GM23338 (cell line): ENCODE measurements around the gene ZNF536. TPM values are rescaled to one million over a fixed set of nuclear protein-coding genes. Genes with fewer than 3 reads are reported as not detected.

Source experiments
- ATAC-seq: fragments of 200-7000 bp; cut with Tn5 transposase; 3 replicates; pipeline ENCODE4 v1.9.1; 2020
- DNase-seq: peaks from one replicate; pipeline ENCODE4 v3.0.0-alpha.2; 2015; ENCODE audit warnings: low spot score
- H2AFZ ChIP-seq: fragments of 200-600 bp; sonication (generic); 2 replicates; pipeline ENCODE4 v1.8.0; 2016; ENCODE audit warnings: antibody characterized with exemption, mild to moderate bottlenecking, moderate library complexity
- H3F3A ChIP-seq: fragments of 200-600 bp; sonication (generic); replicated peaks from 2 replicates; pipeline ENCODE4 v1.8.0; 2017; ENCODE audit warnings: antibody characterized with exemption, mixed run types, low read depth
- H3K27ac ChIP-seq: fragments of 200-600 bp; sonication (generic); 2 replicates; pipeline ENCODE4 v1.6.1; 2016; ENCODE audit warnings: low read depth
- H3K27me3 ChIP-seq: fragments of 200-600 bp; sonication (generic); 2 replicates; pipeline ENCODE4 v1.8.0; 2016; ENCODE audit warnings: mild to moderate bottlenecking, mixed run types, moderate library complexity; ENCODE audit not compliant: insufficient read depth
- H3K36me3 ChIP-seq: fragments of 200-600 bp; sonication (generic); 2 replicates; pipeline ENCODE4 v1.8.0; 2016; ENCODE audit warnings: mild to moderate bottlenecking; ENCODE audit not compliant: insufficient read depth
- H3K4me1 ChIP-seq: fragments of 200-600 bp; sonication (generic); 2 replicates; pipeline ENCODE4 v1.8.0; 2016; ENCODE audit warnings: mild to moderate bottlenecking, moderate library complexity; ENCODE audit not compliant: insufficient read depth
- H3K4me2 ChIP-seq: fragments of 200-600 bp; sonication (generic); 2 replicates; pipeline ENCODE4 v1.7.1; 2017; ENCODE audit warnings: mixed run types
- H3K4me3 ChIP-seq: fragments of 200-600 bp; sonication (generic); 2 replicates; pipeline ENCODE4 v1.6.1; 2016; ENCODE audit warnings: mixed run types
- H3K79me2 ChIP-seq: fragments of 200-600 bp; sonication (generic); replicated peaks from 2 replicates; pipeline ENCODE4 v1.8.0; 2017; ENCODE audit warnings: mild to moderate bottlenecking; ENCODE audit not compliant: insufficient read depth
- H3K9me2 ChIP-seq: fragments of 200-600 bp; sonication (generic); 2 replicates; pipeline ENCODE4 v1.8.0; 2017; ENCODE audit not compliant: insufficient read depth
- H4K20me1 ChIP-seq: fragments of 200-600 bp; sonication (generic); replicated peaks from 2 replicates; pipeline ENCODE4 v1.8.0; 2017; ENCODE audit warnings: mild to moderate bottlenecking; ENCODE audit not compliant: insufficient read depth
- H3K27ac Mint-ChIP-seq: 2 replicates; pipeline ENCODE4 v1.8.0; 2020; ENCODE audit warnings: inconsistent platforms, mild to moderate bottlenecking, moderate library complexity, mixed read lengths
- H3K27me3 Mint-ChIP-seq: 3 replicates; pipeline ENCODE4 v1.8.0; 2022; ENCODE audit warnings: low read depth, mild to moderate bottlenecking, moderate library complexity, mixed read lengths, inconsistent platforms; ENCODE audit not compliant: insufficient read depth, poor library complexity
- H3K36me3 Mint-ChIP-seq: 3 replicates; pipeline ENCODE4 v1.8.0; 2021; ENCODE audit warnings: low read depth, mild to moderate bottlenecking, inconsistent platforms, moderate library complexity, mixed read lengths
- H3K4me1 Mint-ChIP-seq: 3 replicates; pipeline ENCODE4 v1.8.0; 2020; ENCODE audit warnings: mild to moderate bottlenecking, inconsistent platforms, mixed read lengths
- H3K4me3 Mint-ChIP-seq: 3 replicates; pipeline ENCODE4 v1.8.0; 2021; ENCODE audit warnings: moderate library complexity, mild to moderate bottlenecking, inconsistent platforms, mixed read lengths
- H3K9me3 Mint-ChIP-seq: 3 replicates; pipeline ENCODE4 v1.8.0; 2020; ENCODE audit warnings: moderate library complexity, mild to moderate bottlenecking, inconsistent platforms, mixed read lengths
- CTCF ChIP-seq, 2 experiments: fragments of 200-600 bp in 1 of 2; sonication (generic) in 1 of 2; conservative IDR thresholded peaks; 2 replicates each; pipeline versions ENCODE4 v1.5.1 to v1.6.1; 2016 to 2017; ENCODE audit warnings: antibody characterized with exemption in 2 of 2, low read depth in 2 of 2, mild to moderate bottlenecking in 2 of 2, moderate library complexity in 1 of 2
- ETS1 ChIP-seq: IDR thresholded peaks from 2 replicates; pipeline ENCODE4 v1.6.1; 2016; ENCODE audit warnings: antibody characterized with exemption
- EZH2 ChIP-seq: fragments of 200-600 bp; sonication (generic); IDR thresholded peaks from one replicate; pipeline ENCODE4 v1.8.0; 2017; ENCODE audit warnings: antibody characterized with exemption, mild to moderate bottlenecking, low read depth; ENCODE audit not compliant: unreplicated experiment
- POLR2AphosphoS5 ChIP-seq: IDR thresholded peaks from 2 replicates; pipeline ENCODE4 v1.6.1; 2016; ENCODE audit warnings: antibody characterized with exemption, low read depth
- ZNF114 ChIP-seq: fragments of 250-450 bp; sonication (Bioruptor Pico); IDR thresholded peaks from 2 replicates; pipeline ENCODE4 v1.5.0; 2020; ENCODE audit warnings: mild to moderate bottlenecking, moderate library complexity
- ZNF331 ChIP-seq: fragments of 250-450 bp; sonication (Bioruptor Pico); IDR thresholded peaks from 2 replicates; pipeline ENCODE4 v1.5.0; 2020; ENCODE audit warnings: low read depth, mild to moderate bottlenecking, moderate library complexity
- polyA plus RNA-seq: library from polyadenylated mRNA; unstranded; fragments of >200 nt; fragmentation: Nextera tagmentation; extraction: Ambion mirVana; gene quantifications from 2 replicates; pipeline ENCODE4 v1.2.1, GENCODE V29; 2016
- total RNA-seq: library from RNA; depleted of rRNA; stranded (reverse); fragments of >200 nt; shearing (Covaris generic); gene quantifications from 2 replicates; pipeline ENCODE4 v1.2.3, GENCODE V29; 2014
- TF ChIP-seq, protein P1 (sequence below): fragments of 250-450 bp; sonication (Bioruptor Pico); IDR thresholded peaks from 2 replicates; pipeline ENCODE4 v1.5.0; 2020; ENCODE audit warnings: mild to moderate bottlenecking, moderate library complexity

The ZNF536 gene
- total and polyA plus RNA-seq, 2 experiments from 2014 or later, result 0.07 TPM; not detected in 1

GRCh38 chr19:30369833-30370232, 2.4 kb upstream of the ZNF536 start:
- H3F3A ChIP-seq, result no peaks in the 10 kb centered on the region; the same call in 1 of the 2 replicates
- H3K4me1 Mint-ChIP-seq, result peaks cover 45% of the 10 kb centered on the region
- peaks cover 36% of the 10 kb centered on the region for H3K4me1 ChIP-seq
- peaks cover 11% of the 10 kb centered on the region for H3K9me2 ChIP-seq
- H3K36me3 ChIP-seq, result no peaks in the 10 kb centered on the region
- H3K9me3 Mint-ChIP-seq, result no peaks in the 10 kb centered on the region
- H3K79me2 ChIP-seq, result no peaks in the 10 kb centered on the region
- no peak overlapping the region for H3K27ac ChIP-seq
- no peaks in the 10 kb centered on the region for H3K36me3 Mint-ChIP-seq
- H3K4me3 ChIP-seq, result no peak overlapping the region
- H3K4me3 Mint-ChIP-seq, result no peak overlapping the region
- no peak overlapping the region for H3K4me2 ChIP-seq
- ATAC-seq (no peak), DNase-seq (no peak)
- H4K20me1 ChIP-seq, result no peaks in the 10 kb centered on the region
- no peak overlapping the region for H3K27ac Mint-ChIP-seq
- no peak overlapping the region for H2AFZ ChIP-seq
- H3K27me3 ChIP-seq, result peaks cover 10% of the 10 kb centered on the region
- H3K27me3 Mint-ChIP-seq, result peaks cover 10% of the 10 kb centered on the region
- TF ChIP-seq ZNF114 (CRISPR knock-in tag) (no peak), EZH2 (no peak), ETS1 (no peak), POLR2AphosphoS5 (no peak), ZNF331 (no peak), CTCF (conservative IDR thresholded peaks at IDR 0.05; ENCODE audit: low read depth in 2 of 2) (no peak)
- TF ChIP-seq, protein P1, sequence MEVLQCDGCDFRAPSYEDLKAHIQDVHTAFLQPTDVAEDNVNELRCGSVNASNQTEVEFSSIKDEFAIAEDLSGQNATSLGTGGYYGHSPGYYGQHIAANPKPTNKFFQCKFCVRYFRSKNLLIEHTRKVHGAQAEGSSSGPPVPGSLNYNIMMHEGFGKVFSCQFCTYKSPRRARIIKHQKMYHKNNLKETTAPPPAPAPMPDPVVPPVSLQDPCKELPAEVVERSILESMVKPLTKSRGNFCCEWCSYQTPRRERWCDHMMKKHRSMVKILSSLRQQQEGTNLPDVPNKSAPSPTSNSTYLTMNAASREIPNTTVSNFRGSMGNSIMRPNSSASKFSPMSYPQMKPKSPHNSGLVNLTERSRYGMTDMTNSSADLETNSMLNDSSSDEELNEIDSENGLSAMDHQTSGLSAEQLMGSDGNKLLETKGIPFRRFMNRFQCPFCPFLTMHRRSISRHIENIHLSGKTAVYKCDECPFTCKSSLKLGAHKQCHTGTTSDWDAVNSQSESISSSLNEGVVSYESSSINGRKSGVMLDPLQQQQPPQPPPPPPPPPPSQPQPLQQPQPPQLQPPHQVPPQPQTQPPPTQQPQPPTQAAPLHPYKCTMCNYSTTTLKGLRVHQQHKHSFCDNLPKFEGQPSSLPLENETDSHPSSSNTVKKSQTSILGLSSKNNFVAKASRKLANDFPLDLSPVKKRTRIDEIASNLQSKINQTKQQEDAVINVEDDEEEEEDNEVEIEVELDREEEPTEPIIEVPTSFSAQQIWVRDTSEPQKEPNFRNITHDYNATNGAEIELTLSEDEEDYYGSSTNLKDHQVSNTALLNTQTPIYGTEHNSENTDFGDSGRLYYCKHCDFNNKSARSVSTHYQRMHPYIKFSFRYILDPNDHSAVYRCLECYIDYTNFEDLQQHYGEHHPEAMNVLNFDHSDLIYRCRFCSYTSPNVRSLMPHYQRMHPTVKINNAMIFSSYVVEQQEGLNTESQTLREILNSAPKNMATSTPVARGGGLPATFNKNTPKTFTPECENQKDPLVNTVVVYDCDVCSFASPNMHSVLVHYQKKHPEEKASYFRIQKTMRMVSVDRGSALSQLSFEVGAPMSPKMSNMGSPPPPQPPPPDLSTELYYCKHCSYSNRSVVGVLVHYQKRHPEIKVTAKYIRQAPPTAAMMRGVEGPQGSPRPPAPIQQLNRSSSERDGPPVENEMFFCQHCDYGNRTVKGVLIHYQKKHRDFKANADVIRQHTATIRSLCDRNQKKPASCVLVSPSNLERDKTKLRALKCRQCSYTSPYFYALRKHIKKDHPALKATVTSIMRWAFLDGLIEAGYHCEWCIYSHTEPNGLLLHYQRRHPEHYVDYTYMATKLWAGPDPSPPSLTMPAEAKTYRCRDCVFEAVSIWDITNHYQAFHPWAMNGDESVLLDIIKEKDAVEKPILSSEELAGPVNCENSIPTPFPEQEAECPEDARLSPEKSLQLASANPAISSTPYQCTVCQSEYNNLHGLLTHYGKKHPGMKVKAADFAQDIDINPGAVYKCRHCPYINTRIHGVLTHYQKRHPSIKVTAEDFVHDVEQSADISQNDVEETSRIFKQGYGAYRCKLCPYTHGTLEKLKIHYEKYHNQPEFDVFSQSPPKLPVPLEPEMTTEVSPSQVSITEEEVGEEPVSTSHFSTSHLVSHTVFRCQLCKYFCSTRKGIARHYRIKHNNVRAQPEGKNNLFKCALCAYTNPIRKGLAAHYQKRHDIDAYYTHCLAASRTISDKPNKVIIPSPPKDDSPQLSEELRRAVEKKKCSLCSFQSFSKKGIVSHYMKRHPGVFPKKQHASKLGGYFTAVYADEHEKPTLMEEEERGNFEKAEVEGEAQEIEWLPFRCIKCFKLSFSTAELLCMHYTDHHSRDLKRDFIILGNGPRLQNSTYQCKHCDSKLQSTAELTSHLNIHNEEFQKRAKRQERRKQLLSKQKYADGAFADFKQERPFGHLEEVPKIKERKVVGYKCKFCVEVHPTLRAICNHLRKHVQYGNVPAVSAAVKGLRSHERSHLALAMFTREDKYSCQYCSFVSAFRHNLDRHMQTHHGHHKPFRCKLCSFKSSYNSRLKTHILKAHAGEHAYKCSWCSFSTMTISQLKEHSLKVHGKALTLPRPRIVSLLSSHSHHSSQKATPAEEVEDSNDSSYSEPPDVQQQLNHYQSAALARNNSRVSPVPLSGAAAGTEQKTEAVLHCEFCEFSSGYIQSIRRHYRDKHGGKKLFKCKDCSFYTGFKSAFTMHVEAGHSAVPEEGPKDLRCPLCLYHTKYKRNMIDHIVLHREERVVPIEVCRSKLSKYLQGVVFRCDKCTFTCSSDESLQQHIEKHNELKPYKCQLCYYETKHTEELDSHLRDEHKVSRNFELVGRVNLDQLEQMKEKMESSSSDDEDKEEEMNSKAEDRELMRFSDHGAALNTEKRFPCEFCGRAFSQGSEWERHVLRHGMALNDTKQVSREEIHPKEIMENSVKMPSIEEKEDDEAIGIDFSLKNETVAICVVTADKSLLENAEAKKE, result no peak
